Prostate gland (tissue), 2 donors: ENCODE data around the gene BTG3.

Experiments
- CTCF ChIP-seq, 4 experiments: fragments of 200-600 bp in 2 of 4; fragments of 450-650 bp in 2 of 4; sonication (generic) in 2 of 4; IDR thresholded peaks; 1 replicate in 3 of 4; 2 replicates in 1 of 4; pipeline ENCODE4 v1.5.1; 2016 to 2019; ENCODE audit warnings: antibody characterized with exemption in 4 of 4, mild to moderate bottlenecking in 2 of 4, moderate library complexity in 2 of 4
- POLR2AphosphoS5 ChIP-seq: sonication (generic); formaldehyde crosslinking; IDR thresholded peaks from one replicate; pipeline ENCODE4 v1.6.1; 2017; ENCODE audit warnings: antibody characterized with exemption

DNA sequence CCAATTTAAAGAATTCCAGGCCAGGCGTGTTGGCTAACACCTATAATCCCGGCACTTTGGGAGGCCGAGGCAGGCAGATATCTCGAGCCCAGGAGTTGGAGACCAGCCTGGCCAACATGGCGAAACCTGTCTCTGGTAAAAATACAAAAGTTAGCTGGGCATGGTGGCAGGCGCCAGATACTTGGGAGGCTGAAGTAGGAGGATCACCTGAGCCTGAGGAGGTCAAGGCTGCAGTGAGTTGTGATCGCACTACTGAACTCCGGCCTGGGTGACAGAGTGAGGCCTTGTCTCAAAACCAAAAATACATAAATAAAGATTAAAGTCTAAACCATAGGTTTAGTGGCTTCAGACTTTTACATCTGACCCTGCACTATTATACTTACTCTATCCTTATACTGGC is 32.4 kb downstream of the BTG3 start:
- TF ChIP-seq CTCF (IDR thresholded peaks at IDR 0.05) (no peak), POLR2AphosphoS5 (no peak)
